ENCODE data around the gene IFIT2. TPM values are rescaled to one million over a fixed set of nuclear protein-coding genes. Genes with fewer than 3 reads are reported as not detected.
"Not testable (repeated sequence)": the region's sequence is repeated elsewhere in the genome, so short reads cannot be mapped to it uniquely, and the experiment has no call there.

Gene IFIT2, protein sequence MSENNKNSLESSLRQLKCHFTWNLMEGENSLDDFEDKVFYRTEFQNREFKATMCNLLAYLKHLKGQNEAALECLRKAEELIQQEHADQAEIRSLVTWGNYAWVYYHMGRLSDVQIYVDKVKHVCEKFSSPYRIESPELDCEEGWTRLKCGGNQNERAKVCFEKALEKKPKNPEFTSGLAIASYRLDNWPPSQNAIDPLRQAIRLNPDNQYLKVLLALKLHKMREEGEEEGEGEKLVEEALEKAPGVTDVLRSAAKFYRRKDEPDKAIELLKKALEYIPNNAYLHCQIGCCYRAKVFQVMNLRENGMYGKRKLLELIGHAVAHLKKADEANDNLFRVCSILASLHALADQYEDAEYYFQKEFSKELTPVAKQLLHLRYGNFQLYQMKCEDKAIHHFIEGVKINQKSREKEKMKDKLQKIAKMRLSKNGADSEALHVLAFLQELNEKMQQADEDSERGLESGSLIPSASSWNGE
- total RNA-seq (2014; rRNA removed; shearing (Covaris generic)) = 0.18 and 0.45 TPM in 2 replicates

DNA sequence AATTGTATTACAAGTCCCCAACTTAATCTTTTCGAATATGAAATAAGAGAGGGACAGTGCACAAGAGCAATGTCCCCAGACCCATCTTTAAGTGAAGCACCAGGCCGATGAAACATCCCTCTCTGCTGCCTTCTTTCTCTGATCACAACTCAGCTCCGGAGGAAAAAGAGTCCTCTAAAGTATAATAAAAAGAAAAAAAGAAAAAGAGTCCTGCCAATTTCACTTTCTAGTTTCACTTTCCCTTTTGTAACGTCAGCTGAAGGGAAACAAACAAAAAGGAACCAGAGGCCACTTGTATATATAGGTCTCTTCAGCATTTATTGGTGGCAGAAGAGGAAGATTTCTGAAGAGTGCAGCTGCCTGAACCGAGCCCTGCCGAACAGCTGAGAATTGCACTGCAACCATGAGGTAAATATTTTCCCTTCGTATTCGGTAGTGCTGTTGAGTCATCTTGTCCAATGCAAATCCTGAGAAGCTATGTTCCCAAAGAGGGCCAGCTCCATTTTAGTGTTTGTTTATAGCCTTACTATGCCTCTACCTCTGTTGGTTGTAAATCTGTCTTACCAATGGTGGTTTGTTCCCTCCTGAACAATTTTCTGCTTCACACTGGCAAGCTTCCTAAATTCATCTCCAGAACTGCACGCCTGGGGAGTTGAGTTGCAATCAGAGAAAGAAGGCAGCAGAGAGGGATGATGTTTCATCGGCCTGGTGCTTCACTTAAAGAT lies at the start of gene IFIT2:
IFIT2 (plus strand) TSS at position 326 of the 725 bp plus-strand sequence; CDS start at position 404, 78 bp downstream.
- no peak for DNase-seq
- Histone ChIP-seq H3K27me3 (ENCODE audit: control insufficient read depth, insufficient read depth, low read length) (no peaks in the 10 kb centered on the region), H3K36me3 (replicated peaks; ENCODE audit: control insufficient read depth, insufficient read depth, low read length) (no peaks in the 10 kb centered on the region), H3K4me3 (ENCODE audit: insufficient read depth, low read depth, low read length) (no peak within 1 kb of the TSS)

DNA sequence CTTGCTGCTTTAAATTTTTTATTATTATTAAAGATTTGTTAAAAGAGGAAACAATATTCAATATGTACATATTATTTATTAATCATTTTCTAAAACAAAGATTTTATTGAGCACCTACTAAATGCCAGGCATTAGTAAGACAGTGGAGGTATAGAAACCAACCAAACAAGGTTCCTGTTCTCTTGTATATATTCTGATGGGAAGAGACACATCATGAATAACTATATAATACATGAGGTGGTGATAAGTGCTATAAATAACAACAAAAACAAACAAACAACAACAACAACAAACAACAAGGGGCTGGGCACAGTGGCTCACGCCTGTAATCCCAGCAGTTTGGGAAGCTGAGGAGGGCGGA lies 49.6 kb upstream of the IFIT2 start:
- Histone ChIP-seq H3K4me3 (ENCODE audit: insufficient read depth, low read depth, low read length) (no peak overlapping the region), H3K36me3 (replicated peaks; ENCODE audit: control insufficient read depth, insufficient read depth, low read length) (no peaks in the 10 kb centered on the region; the same call in 1 of the 2 replicates), H3K27me3 (ENCODE audit: control insufficient read depth, insufficient read depth, low read length) (peaks cover 6% of the 10 kb centered on the region; the same call in 1 of the 2 replicates)
- DNase-seq = no peak

DNA sequence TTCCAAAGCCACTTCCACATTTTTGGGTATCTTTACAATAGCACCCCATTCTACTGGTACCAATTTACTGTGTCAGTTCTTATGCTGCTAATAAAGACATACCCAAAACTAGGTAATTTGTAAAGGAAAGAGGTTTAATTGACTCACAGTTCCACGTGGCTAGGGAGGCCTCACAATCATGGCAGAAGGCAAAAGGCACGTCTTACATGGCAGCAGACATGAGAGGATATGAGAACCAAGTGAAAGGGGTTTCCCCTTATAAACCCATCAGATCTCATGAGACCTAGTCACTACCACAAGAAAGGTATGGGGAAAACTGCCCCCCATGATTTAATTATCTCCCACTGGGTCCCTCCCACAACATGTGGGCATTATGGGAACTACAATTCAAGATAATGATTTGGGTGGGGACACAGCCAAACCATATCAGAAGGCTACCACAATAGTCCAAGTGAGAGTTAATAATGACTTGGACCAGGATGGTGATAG lies 46.7 kb upstream of the IFIT2 start:
- H3K4me3 ChIP-seq (ENCODE audit: insufficient read depth, low read depth, low read length); H3K36me3 ChIP-seq (replicated peaks; ENCODE audit: control insufficient read depth, insufficient read depth, low read length); H3K27me3 ChIP-seq (ENCODE audit: control insufficient read depth, insufficient read depth, low read length); DNase-seq: not testable (repeated sequence)

DNA sequence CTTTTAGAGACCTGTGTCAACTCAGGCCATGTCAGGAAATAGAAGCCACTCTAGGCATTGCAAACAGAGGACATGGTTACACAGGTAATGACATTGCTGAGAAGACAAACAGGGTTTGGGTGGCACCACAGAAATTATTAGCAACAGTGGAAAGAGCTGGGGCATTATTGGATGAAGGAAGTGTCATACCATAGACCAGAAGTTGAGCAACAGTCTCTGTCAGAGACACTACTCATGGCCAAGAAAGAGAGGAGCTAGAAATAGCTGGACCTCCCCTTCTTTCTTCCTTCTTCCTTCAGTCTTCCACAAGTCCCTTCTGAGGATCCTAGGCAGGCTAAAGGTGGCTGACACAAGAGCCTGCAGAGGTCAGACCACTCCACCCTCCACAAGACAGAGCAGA lies 46.1 kb upstream of the IFIT2 start:
- DNase-seq = no peak
- H3K4me3 ChIP-seq (ENCODE audit: insufficient read depth, low read depth, low read length) = no peak overlapping the region

DNA sequence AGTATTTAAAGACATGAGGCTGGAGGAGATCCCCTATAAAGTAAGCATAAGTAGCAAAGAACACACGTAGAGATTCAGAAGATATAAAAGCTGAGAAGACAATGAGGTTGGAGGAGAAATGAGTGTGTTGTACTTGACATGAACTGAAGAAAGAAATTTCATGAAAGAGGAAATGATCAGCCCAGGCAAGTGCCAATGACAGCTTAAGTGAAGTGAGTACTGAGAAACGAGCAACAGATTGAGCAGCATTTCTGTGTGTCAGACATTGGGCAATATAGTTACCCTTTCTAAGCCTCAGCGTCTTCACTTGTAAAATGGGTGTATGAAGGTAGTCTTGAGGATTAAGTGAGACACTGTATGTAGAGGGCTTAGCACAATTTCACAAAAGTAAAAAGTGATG lies 45.5 kb upstream of the IFIT2 start:
- H3K4me3 ChIP-seq (ENCODE audit: insufficient read depth, low read depth, low read length) = no peak overlapping the region
- no peak for DNase-seq
- no peaks in the 10 kb centered on the region for H3K27me3 ChIP-seq (ENCODE audit: control insufficient read depth, insufficient read depth, low read length)
- no peaks in the 10 kb centered on the region; the same call in 1 of the 2 replicates for H3K36me3 ChIP-seq (replicated peaks; ENCODE audit: control insufficient read depth, insufficient read depth, low read length)

More for the DNA sequence above, 46.1 kb upstream of the IFIT2 start:
- no peaks in the 10 kb centered on the region; the same call in 1 of the 2 replicates for H3K36me3 ChIP-seq (replicated peaks; ENCODE audit: control insufficient read depth, insufficient read depth, low read length)
- peaks cover 5% of the 10 kb centered on the region; the same call in 1 of the 2 replicates for H3K27me3 ChIP-seq (ENCODE audit: control insufficient read depth, insufficient read depth, low read length)

DNA sequence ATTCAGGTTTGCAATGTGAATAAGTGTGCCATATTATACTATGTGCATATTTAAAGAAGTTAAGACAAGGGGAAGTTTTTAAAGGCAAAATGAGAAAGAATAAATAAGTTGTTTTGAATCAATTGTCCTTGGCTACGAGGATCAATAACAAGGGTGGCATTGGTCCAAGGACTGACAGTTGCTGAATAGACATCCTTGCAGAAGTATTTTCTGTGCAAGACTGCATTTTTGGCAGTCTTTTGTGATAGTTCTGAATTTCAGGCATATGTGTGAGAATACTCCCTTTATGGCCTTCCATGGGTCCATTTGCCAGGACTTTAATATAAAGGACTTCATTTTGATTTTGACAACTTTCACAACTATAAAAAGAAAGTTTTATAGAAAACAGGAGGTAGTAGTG lies 44.9 kb upstream of the IFIT2 start:
- Histone ChIP-seq H3K27me3 (ENCODE audit: control insufficient read depth, insufficient read depth, low read length) (no peaks in the 10 kb centered on the region), H3K36me3 (replicated peaks; ENCODE audit: control insufficient read depth, insufficient read depth, low read length) (no peaks in the 10 kb centered on the region; the same call in 1 of the 2 replicates), H3K4me3 (ENCODE audit: insufficient read depth, low read depth, low read length) (no peak overlapping the region)
- DNase-seq = no peak

DNA sequence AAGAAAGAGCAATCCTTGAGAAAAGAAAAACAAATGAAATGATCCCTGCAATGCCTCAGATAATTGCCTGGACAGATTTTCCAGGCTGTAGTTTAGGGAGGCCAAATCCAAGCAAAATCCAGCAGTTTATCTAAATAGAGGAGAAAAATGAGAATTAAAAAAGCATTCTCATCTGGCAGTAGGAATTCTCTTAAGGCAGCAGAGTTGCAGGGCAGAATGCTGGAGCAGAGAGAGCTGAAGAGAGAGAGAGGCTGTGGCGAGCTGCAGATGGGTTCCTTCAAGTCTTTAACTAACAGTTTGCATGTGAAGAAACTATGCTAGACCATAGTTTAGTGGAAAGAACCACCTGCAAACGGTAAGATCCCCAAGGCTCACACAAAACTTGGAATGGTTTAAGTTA lies 44.3 kb upstream of the IFIT2 start:
- no peak overlapping the region for H3K4me3 ChIP-seq (ENCODE audit: insufficient read depth, low read depth, low read length)
- no peaks in the 10 kb centered on the region for H3K27me3 ChIP-seq (ENCODE audit: control insufficient read depth, insufficient read depth, low read length)
- no peaks in the 10 kb centered on the region; the same call in 1 of the 2 replicates for H3K36me3 ChIP-seq (replicated peaks; ENCODE audit: control insufficient read depth, insufficient read depth, low read length)
- DNase-seq = no peak

DNA sequence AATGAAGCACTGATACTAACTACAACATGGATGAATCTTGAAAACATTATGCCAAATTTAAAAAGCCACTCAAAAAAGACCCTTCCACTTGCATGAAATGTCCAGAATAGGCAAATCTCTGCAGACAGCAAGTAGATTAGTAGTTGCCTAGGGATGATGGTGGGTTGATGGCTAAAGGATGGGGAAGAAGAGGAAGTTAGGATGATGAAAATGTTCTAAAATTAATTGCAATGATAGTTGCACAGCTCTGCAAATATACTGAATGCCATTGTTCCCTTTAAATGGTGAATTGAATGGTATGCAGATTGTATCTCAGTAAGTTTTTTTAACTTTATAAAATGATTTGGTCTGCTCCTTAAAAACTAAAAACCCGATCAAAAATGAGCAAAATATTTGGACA lies 43.0 kb upstream of the IFIT2 start:
- H3K36me3 ChIP-seq (replicated peaks; ENCODE audit: control insufficient read depth, insufficient read depth, low read length) = no peaks in the 10 kb centered on the region; the same call in 1 of the 2 replicates
- no peaks in the 10 kb centered on the region for H3K27me3 ChIP-seq (ENCODE audit: control insufficient read depth, insufficient read depth, low read length)
- no peak overlapping the region for H3K4me3 ChIP-seq (ENCODE audit: insufficient read depth, low read depth, low read length)
- no peak for DNase-seq

DNA sequence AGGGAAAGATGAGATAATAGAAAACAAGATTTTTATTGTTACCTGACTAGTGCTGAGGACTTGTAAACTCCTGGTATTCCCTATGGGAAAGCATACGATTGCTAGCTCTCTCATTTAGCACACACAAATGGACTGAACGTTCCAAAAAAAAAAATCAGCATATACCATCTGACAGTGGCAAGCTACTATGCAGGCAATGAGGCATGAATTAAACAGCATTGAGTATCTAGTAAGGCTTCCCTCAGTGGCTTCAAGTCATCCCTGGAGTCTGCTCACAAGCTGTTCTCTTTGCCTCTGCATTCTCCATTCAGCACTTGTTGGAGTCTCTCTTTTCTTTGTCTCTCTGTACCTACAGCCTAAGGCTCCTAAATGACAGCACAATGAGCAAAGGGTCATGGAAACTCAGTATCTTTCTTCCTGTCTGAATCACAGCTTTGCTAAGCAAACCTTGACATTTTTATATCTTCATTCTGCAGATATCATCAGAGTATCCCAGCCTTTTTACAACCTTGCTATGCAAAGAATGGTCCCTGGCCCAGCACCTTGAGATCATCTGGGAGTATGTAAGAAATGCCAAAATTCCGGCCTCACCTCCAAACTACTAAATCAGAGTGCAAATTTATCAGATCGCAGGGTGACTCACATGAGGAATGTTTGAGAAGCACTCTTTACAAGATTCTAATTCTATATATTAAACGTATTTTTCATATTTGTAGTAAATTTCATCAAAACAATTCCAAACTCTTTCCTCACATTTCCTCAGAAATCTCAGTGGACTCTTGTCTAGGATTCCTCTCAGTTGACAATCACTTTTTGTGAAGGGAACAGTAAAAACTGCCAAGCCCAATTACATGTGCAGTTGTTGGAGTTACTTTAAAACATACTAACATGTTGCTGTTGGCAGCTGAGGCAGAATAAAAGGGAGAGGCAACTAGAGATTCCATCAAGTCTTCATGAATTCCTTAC lies 39.5 kb upstream of the IFIT2 start:
- Histone ChIP-seq H3K27me3 (ENCODE audit: control insufficient read depth, insufficient read depth, low read length) (no peaks in the 10 kb centered on the region), H3K36me3 (replicated peaks; ENCODE audit: control insufficient read depth, insufficient read depth, low read length) (no peaks in the 10 kb centered on the region), H3K4me3 (ENCODE audit: insufficient read depth, low read depth, low read length) (no peak overlapping the region)
- DNase-seq = no peak

DNA sequence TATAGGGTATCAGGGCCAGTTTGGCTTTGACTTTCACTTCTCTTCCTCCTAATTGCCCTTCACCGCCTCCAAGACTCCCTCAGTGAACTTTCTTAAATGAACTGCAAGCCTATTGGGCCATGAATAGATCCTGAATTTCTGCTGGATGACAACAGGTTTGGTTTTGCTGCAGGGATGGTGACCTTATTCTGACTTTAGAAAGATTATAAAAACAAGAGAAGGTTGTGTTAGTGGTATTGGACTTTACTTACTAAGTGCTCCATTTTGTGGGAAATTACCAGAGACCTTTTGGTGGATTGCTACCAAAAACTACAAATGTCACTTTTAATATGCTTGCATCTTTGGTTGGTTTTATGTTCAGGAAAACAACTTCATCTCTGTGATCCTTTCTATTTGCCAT lies 38.8 kb upstream of the IFIT2 start:
- no peak overlapping the region for H3K4me3 ChIP-seq (ENCODE audit: insufficient read depth, low read depth, low read length)
- no peaks in the 10 kb centered on the region for H3K27me3 ChIP-seq (ENCODE audit: control insufficient read depth, insufficient read depth, low read length)
- no peak for DNase-seq
- H3K36me3 ChIP-seq (replicated peaks; ENCODE audit: control insufficient read depth, insufficient read depth, low read length) = no peaks in the 10 kb centered on the region

DNA sequence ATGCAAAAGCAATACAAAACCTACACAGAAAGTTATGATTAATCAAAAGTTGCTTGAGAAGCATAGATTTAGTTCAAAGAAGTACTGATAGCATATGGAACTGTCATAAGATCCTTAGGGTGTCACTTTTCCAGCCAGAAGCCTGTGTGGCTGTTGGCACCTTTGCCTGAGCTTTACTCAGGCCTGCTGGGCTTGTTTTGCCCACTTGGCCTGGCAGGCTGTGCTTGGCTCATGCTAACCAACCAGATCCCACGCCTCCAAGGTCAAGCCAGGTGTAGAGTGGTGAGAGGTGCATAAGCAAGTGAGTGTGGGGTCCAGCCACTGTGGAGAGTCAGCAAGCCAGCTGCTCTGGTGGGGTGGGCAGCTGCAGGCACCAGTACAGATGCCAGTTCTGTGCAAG lies 38.3 kb upstream of the IFIT2 start:
- no peak for DNase-seq
- H3K27me3 ChIP-seq (ENCODE audit: control insufficient read depth, insufficient read depth, low read length) = no peaks in the 10 kb centered on the region
- no peak overlapping the region for H3K4me3 ChIP-seq (ENCODE audit: insufficient read depth, low read depth, low read length)
- no peaks in the 10 kb centered on the region for H3K36me3 ChIP-seq (replicated peaks; ENCODE audit: control insufficient read depth, insufficient read depth, low read length)

DNA sequence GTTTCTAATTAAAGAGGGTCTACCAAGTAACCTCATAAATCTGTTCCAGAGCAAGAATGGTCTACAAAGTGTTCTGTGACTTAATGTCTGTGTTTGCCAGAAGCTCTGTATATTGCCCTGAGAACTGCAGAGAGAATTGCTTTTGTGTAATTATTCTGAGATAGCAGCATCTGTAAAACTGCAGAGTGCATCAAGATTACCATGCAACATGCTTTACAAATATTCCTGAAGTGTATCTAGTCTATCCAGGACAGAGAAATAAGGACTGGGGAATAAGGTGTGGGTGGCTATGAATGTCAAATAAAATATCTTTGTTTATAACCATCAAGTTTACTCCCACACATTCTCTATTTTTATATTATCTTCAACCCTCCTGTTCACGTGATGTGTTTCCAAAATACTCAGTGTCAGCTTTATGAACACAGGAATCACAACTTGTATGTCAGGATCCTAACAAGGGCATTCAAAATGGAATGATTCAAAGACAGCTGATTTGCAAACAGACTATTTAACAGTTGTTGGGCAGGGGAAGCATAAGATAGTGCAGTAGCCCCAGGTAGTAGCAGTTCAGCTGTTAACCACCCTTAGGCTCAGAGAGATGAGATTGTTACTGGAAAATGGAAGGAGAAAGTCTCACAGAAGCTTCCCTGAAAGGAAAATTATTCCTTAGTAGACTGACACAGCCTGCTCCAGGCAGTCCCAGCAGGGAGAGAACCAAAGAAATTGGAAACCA lies 35.0 kb upstream of the IFIT2 start:
- Histone ChIP-seq H3K4me3 (ENCODE audit: insufficient read depth, low read depth, low read length) (no peak overlapping the region), H3K36me3 (replicated peaks; ENCODE audit: control insufficient read depth, insufficient read depth, low read length) (no peaks in the 10 kb centered on the region), H3K27me3 (ENCODE audit: control insufficient read depth, insufficient read depth, low read length) (no peaks in the 10 kb centered on the region)
- no peak for DNase-seq

DNA sequence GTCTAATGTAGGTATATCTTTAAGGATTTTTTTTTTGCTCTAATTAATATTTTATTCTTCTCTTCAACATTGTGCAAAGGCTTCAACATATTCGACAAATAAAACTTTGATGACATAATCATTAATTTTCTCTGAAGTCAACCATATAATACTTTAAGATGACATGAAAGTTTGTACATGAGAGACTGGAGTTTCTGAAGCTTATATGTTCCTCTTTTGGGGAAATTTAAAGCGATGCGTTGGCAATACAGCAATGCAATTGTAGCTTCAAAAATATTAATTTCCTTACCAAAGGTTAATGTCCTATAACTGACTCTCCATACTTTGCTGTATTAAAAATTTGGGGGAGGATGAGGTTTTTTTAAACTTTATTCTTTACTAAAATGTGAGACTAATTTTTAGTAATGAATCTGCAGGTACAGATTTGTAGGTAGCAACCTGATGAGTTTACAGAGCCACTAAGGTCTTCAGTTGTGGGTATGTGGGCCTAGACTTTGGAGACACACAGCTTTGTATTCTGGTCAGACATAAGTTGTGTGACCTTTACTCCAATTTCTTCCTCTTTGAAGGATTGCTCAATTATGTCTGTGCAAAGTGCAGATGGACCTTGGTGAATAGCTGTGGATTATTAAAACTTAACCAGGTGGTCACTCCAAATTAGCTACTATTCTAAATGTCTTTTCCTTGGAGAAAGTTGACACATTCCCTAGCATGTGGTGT lies 32.3 kb upstream of the IFIT2 start:
- no peaks in the 10 kb centered on the region for H3K27me3 ChIP-seq (ENCODE audit: control insufficient read depth, insufficient read depth, low read length)
- H3K36me3 ChIP-seq (replicated peaks; ENCODE audit: control insufficient read depth, insufficient read depth, low read length) = no peaks in the 10 kb centered on the region
- no peak overlapping the region for H3K4me3 ChIP-seq (ENCODE audit: insufficient read depth, low read depth, low read length)
- DNase-seq = no peak

Measured in H7 (cell line).